Astrocyte of the cerebellum (primary cell): ENCODE results near the gene SEMA4B.
A peak's percentile ranks its signal among the peaks of the same experiment; 100 is the strongest.

Source experiments
- DNase-seq: peaks from one replicate; pipeline ENCODE4 v3.0.0-alpha.2; 2011; ENCODE audit warnings: low read depth
- H3K4me3 ChIP-seq: 2 replicates; pipeline ENCODE4 v1.5.1; 2011; ENCODE audit warnings: mild to moderate bottlenecking, low read depth, low read length, moderate library complexity
- in situ Hi-C: cut with HindIII; loops from 2 replicates; pipeline ENCODE4 v1.10.0; 2017; ENCODE audit warnings: low sequenced_read_pairs
- TF ChIP-seq, protein P1 (sequence below): IDR thresholded peaks from 2 replicates; pipeline ENCODE4 v1.5.1; 2012; ENCODE audit warnings: low read length, low read depth, moderate library complexity, mild to moderate bottlenecking; ENCODE audit errors: missing control alignments

SEMA4B gene

DNA sequence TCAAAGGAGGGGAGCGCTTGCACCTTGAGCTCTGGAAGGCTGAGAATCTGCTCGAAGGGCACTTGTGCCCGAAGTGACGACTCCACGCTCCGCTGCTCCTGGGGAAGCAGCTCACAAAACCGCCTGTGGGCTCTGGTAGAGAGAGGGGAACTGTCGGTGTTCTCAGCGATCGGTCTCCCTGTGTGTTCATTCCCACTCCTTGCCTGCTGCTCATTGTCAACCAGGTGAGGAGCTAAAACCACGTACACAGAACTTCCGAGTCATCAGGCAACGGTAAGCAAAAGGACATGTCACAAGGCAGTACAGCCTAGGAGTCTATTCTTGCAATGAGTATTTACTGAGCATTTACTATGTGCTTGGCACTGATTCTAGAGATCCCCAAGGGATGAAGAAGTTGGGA is 31.1 kb downstream of the SEMA4B start:
- DNase-seq, result no peak
- in situ Hi-C loops, result no loop called here
- TF ChIP-seq, protein P1, sequence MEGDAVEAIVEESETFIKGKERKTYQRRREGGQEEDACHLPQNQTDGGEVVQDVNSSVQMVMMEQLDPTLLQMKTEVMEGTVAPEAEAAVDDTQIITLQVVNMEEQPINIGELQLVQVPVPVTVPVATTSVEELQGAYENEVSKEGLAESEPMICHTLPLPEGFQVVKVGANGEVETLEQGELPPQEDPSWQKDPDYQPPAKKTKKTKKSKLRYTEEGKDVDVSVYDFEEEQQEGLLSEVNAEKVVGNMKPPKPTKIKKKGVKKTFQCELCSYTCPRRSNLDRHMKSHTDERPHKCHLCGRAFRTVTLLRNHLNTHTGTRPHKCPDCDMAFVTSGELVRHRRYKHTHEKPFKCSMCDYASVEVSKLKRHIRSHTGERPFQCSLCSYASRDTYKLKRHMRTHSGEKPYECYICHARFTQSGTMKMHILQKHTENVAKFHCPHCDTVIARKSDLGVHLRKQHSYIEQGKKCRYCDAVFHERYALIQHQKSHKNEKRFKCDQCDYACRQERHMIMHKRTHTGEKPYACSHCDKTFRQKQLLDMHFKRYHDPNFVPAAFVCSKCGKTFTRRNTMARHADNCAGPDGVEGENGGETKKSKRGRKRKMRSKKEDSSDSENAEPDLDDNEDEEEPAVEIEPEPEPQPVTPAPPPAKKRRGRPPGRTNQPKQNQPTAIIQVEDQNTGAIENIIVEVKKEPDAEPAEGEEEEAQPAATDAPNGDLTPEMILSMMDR, result no peak
- H3K4me3 ChIP-seq, result no peak overlapping the region

DNA sequence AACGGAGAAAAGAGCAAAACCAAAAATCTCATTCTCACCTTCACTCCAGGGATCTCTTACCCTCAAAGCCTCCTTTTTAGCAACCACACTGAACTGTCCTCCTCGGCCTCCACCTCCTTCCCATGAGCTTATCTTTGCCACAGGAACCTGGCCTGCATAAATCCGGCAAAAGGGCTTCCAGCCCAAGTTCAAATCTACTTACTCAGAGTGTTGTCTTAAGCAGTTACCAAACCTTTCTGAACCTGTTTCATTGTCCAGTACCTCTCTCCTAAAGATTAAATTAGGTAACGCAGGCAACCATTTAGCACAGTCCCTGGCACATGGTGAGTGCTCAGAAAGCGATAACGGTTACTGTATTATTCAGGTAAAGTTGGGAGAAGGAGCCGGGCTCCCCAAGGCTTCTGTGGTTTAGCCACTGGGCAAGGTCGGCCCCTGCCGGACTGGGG is 31.8 kb downstream of the SEMA4B start:
- TF ChIP-seq, protein P1, result no peak

DNA sequence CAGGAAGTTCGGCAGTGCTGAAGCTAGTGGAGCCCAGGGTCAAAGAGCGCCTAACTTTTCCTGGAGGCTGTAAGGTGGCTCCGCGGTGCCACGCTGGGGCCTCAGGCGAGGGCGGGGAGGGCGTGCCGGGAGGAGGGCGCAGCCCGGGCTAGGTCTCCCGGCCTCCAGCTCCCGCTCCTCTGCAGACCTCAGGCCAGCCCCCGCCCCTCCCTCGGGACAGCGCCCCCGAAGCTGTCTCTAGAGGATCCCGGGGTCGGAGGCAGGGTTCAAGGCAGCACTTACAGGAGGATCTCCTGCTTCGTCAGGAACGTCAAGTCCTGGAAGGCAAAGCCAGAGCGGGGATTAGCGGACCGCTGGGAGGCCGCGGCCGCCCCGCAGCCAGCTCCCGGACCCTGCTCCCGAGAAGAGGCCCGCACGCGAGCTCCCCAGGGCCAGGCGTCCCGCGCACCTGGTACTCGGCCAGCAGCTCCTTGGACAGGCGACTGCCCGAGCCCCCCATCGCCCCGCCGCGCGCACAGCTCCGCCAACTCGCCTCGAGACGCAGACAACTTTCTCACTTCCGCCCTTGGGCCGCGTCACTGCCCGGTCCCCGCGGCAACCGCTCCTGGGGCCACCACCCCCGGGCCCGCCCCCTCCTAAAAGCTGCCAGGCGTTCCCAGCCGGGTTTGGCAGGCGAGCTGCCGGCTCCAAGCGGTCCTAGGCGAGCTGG is 32.4 kb downstream of the SEMA4B start, which contains the start of gene CIB1:
TSS of gene CIB1 (minus strand) at position 555 of the 709 bp plus-strand sequence. CDS start at position 499, 56 bp downstream.
- H3K4me3 ChIP-seq, result peak within 1 kb of the TSS; percentile 88
- TF ChIP-seq, protein P1, result peak; percentile 51
- peak; percentile 91 for DNase-seq
- in situ Hi-C loops, result no loop called here

More for the DNA sequence above, 31.8 kb downstream of the SEMA4B start:
- in situ Hi-C loops, result no loop called here
- no peak for DNase-seq
- peak overlapping the region; percentile 88 for H3K4me3 ChIP-seq

DNA sequence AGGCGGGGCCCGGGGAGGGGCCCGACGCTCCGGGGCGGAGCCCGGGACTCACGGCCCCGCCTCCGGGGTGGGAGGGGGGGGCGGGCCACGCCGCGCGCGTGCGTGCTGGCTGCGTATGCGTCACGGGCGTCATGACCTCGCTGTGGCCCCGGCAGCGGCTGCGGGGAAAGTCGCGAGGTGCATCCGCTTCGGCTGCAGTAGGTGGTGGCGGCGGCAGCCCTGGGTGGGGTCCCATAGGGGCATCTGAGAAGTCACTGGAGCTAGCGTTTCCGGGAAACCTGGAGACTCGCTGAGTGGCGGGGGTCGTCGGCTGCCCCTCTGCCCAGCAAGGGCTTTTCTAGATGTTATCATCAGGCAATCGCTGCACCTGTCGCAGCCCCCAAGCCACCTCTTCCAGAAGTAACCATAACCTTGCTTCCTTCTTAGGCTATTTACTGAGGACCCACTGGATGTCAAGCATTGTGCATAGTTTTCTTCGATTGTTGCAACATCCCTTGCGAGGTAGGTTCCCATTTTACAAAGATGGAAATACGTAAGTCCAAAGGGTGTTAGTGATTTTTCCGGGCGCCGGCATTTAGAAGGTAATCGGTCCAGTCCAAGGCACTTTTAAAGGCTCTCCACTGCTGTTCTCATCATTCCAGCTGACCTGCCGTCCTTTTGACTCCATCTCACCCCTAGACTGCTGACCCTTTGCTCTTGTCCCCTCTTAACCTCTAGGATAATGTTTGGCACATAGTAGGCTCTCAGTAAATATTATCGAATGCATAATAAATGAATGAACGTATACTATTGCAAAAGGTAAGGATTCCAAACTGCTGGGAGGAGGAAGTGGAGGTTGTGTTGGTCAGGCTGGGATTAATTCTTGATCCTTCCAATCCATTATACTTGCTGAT is 33.2 kb downstream of the SEMA4B start, which contains the start of gene GDPGP1:
TSS of gene GDPGP1 (plus strand) at position 114 of the 893 bp plus-strand sequence. CDS start 6,700 bp downstream, outside the sequence.
- H3K4me3 ChIP-seq, result peak within 1 kb of the TSS; percentile 88
- in situ Hi-C loops, result no loop called here
- DNase-seq, result no peak
- TF ChIP-seq, protein P1, result no peak

DNA sequence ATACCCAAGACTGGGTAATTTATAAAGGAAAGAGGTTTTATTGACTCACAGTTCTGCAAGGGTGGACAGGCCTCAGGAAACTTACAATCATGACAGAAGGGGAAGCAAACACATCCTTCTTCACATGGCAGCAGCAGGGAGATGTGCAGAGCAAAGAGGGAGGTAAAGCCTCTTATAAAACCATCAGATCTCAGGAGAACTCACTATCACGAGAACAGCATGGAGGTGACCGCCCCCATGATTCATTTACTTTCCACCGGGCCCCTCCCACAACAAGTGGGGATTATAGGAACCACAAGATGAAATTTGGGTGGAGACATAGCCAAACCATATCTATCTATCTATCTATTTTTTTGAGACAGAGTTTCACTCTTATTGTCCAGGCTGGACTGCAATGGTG is 38.2 kb downstream of the SEMA4B start:
- in situ Hi-C loops, result no loop called here
- no peak overlapping the region for H3K4me3 ChIP-seq
- DNase-seq, result no peak
- TF ChIP-seq, protein P1, result no peak

DNA sequence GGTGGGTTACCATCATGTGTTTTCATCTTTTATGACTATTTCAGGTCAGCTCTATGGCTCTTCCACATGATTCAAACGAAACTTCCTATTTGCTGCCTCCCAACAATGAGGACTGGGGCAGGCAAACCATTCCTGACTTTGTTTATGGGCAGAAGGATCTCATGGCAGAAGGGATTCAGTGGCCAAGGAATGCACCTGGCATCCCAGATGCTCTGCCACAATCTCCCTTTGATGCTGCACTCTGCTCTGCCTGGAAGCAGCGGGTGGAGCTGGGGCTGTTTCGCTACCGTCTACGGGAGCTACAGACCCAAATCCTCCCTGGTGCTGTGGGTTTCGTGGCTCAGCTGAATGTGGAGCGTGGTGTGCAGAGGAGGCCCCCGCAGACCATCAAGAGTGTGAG is 39.7 kb downstream of the SEMA4B start:
- H3K4me3 ChIP-seq, result no peak overlapping the region
- TF ChIP-seq, protein P1, result no peak
- no peak for DNase-seq
- in situ Hi-C loops, result no loop called here
